Measurements from ENCODE around the gene GASK1A. TPM values are rescaled to one million over a fixed set of nuclear protein-coding genes. Genes with fewer than 3 reads are reported as not detected.

Gene GASK1A
- total RNA-seq, 2 donors from 2014 or later = 8.8 to 16.8 TPM

- Histone ChIP-seq H3K4me3 (no peak overlapping the region), H3K4me1 (no peaks in the 10 kb centered on the region), H3K9me3 (no peaks in the 10 kb centered on the region), H3K27ac (no peak overlapping the region), H3K36me3 (replicated peaks in 1 of 2; ENCODE audit: insufficient read depth in 1 of 2, low read depth in 2 of 2) (no peaks in the 10 kb centered on the region), H3K27me3 (no peaks in the 10 kb centered on the region)
- DNase-seq (peak; percentile 27 to 59 (median 46)), ATAC-seq (peak; percentile 59)
- 66 to 73% methylated on average over 32 to 43 of the region's 43 CpGs for WGBS, 2 donors
- intact Hi-C loops (cut with DNase I) = no loop called here
- TF ChIP-seq CTCF (IDR thresholded peaks at IDR 0.05) (no peak), POLR2A (IDR thresholded peaks at IDR 0.05) (peak in 1 of 3 donors; percentile 8)
Measured at GRCh38 chr3:42936157-42936981, 42.7 kb upstream of the GASK1A start.

GRCh38 chr3:42937334-42937733 is 41.8 kb upstream of the GASK1A start:
- intact Hi-C loops (cut with DNase I) = no loop called here
- Histone ChIP-seq H3K4me1 (no peaks in the 10 kb centered on the region), H3K4me3 (no peak overlapping the region), H3K27me3 (no peaks in the 10 kb centered on the region), H3K27ac (no peak overlapping the region), H3K9me3 (no peaks in the 10 kb centered on the region), H3K36me3 (replicated peaks in 1 of 2; ENCODE audit: insufficient read depth in 1 of 2, low read depth in 2 of 2) (no peaks in the 10 kb centered on the region)
- no peak for ATAC-seq
- TF ChIP-seq POLR2A (IDR thresholded peaks at IDR 0.05) = no peak
- no peak for TF ChIP-seq CTCF (IDR thresholded peaks at IDR 0.05)
- 88 to 90% methylated on average over 3 of the region's 3 CpGs for WGBS, 2 donors
- DNase-seq = no peak

GRCh38 chr3:42942693-42943092 is 36.4 kb upstream of the GASK1A start:
- no peaks in the 10 kb centered on the region for H3K27me3 ChIP-seq
- H3K4me1 ChIP-seq = no peaks in the 10 kb centered on the region
- no peaks in the 10 kb centered on the region for H3K36me3 ChIP-seq (replicated peaks in 1 of 2; ENCODE audit: insufficient read depth in 1 of 2, low read depth in 2 of 2)
- H3K9me3 ChIP-seq = no peaks in the 10 kb centered on the region
- no peak overlapping the region for H3K27ac ChIP-seq
- TF ChIP-seq POLR2A (IDR thresholded peaks at IDR 0.05) (no peak), CTCF (IDR thresholded peaks at IDR 0.05) (no peak)
- intact Hi-C loops (cut with DNase I) = no loop called here
- ATAC-seq (no peak), DNase-seq (no peak)
- WGBS, 2 donors = 63 to 69% methylated on average over 1 of the region's 1 CpG
- no peak overlapping the region for H3K4me3 ChIP-seq

GRCh38 chr3:42946050-42946449 is 33.1 kb upstream of the GASK1A start:
- Histone ChIP-seq H3K27ac (no peak overlapping the region), H3K27me3 (no peaks in the 10 kb centered on the region), H3K4me3 (no peak overlapping the region), H3K9me3 (no peaks in the 10 kb centered on the region), H3K36me3 (replicated peaks in 1 of 2; ENCODE audit: insufficient read depth in 1 of 2, low read depth in 2 of 2) (no peaks in the 10 kb centered on the region), H3K4me1 (no peaks in the 10 kb centered on the region)
- TF ChIP-seq CTCF (IDR thresholded peaks at IDR 0.05) (no peak), POLR2A (IDR thresholded peaks at IDR 0.05) (no peak)
- no peak for ATAC-seq
- intact Hi-C loops (cut with DNase I) = no loop called here
- no peak for DNase-seq
- WGBS, 2 donors = 71 to 89% methylated on average over 5 of the region's 5 CpGs

GRCh38 chr3:42957573-42957972 is 21.5 kb upstream of the GASK1A start:
- intact Hi-C loops (cut with DNase I) = no loop called here
- no peaks in the 10 kb centered on the region for H3K9me3 ChIP-seq
- no peak overlapping the region for H3K4me3 ChIP-seq
- WGBS, 2 donors = 68 to 77% methylated on average over 3 of the region's 3 CpGs
- ATAC-seq (no peak), DNase-seq (no peak)
- no peaks in the 10 kb centered on the region for H3K36me3 ChIP-seq (replicated peaks in 1 of 2; ENCODE audit: insufficient read depth in 1 of 2, low read depth in 2 of 2)
- TF ChIP-seq POLR2A (IDR thresholded peaks at IDR 0.05) = no peak
- no peak for TF ChIP-seq CTCF (IDR thresholded peaks at IDR 0.05)
- H3K27me3 ChIP-seq = no peaks in the 10 kb centered on the region
- no peak overlapping the region for H3K27ac ChIP-seq
- H3K4me1 ChIP-seq = no peaks in the 10 kb centered on the region

All from body of pancreas (tissue), 4 donors.